Measurements from ENCODE around the gene TEX51. TPM values are rescaled to one million over a fixed set of nuclear protein-coding genes. Genes with fewer than 3 reads are reported as not detected.

The TEX51 gene
- total RNA-seq, 1 donor from 2014 or later, result not detected

GRCh38 chr2:126908721-126909177, 10.1 kb downstream of the TEX51 start:
- ATAC-seq (no peak), DNase-seq (ENCODE audit: missing footprints) (no peak)
- intact Hi-C loops (cut with DNase I), result no loop called here

GRCh38 chr2:126909366-126909765, 10.7 kb downstream of the TEX51 start:
- intact Hi-C loops (cut with DNase I), result no loop called here
- no peak for DNase-seq (ENCODE audit: missing footprints)
- no peak for ATAC-seq

GRCh38 chr2:126909781-126910180, 11.1 kb downstream of the TEX51 start:
- ATAC-seq, result no peak
- intact Hi-C loops (cut with DNase I), result no loop called here
- DNase-seq (ENCODE audit: missing footprints), result no peak

GRCh38 chr2:126910637-126911036, 11.9 kb downstream of the TEX51 start:
- no peak for ATAC-seq
- no peak for DNase-seq (ENCODE audit: missing footprints)
- intact Hi-C loops (cut with DNase I), result no loop called here

- DNase-seq (ENCODE audit: missing footprints) (no peak), ATAC-seq (no peak)
- intact Hi-C loops (cut with DNase I), result no loop called here
Measured at GRCh38 chr2:126911111-126911796, 12.6 kb downstream of the TEX51 start.

GRCh38 chr2:126912201-126912600, 13.5 kb downstream of the TEX51 start:
- intact Hi-C loops (cut with DNase I), result no loop called here
- no peak for ATAC-seq
- no peak for DNase-seq (ENCODE audit: missing footprints)

GRCh38 chr2:126913329-126913728, 14.6 kb downstream of the TEX51 start:
- intact Hi-C loops (cut with DNase I), result no loop called here
- no peak for ATAC-seq
- no peak for DNase-seq (ENCODE audit: missing footprints)

GRCh38 chr2:126913881-126914615, 15.4 kb downstream of the TEX51 start:
- DNase-seq (ENCODE audit: missing footprints) (no peak), ATAC-seq (no peak)
- intact Hi-C loops (cut with DNase I), result no loop called here

GRCh38 chr2:126914811-126915500, 16.3 kb downstream of the TEX51 start:
- intact Hi-C loops (cut with DNase I), result no loop called here
- no peak for ATAC-seq
- no peak for DNase-seq (ENCODE audit: missing footprints)

GRCh38 chr2:126915903-126916302, 17.2 kb downstream of the TEX51 start:
- intact Hi-C loops (cut with DNase I), result no loop called here
- ATAC-seq (no peak), DNase-seq (ENCODE audit: missing footprints) (no peak)

- DNase-seq (ENCODE audit: missing footprints), result no peak
- intact Hi-C loops (cut with DNase I), result no loop called here
- ATAC-seq, result no peak
Measured at GRCh38 chr2:126916744-126917143, 18.1 kb downstream of the TEX51 start.

GRCh38 chr2:126921066-126921465, 22.4 kb downstream of the TEX51 start:
- DNase-seq (ENCODE audit: missing footprints), result no peak
- intact Hi-C loops (cut with DNase I), result no loop called here

GRCh38 chr2:126930970-126931590, 32.4 kb downstream of the TEX51 start:
- no peak for ATAC-seq
- no peak for DNase-seq (ENCODE audit: missing footprints)
- intact Hi-C loops (cut with DNase I), result no loop called here

More at GRCh38 chr2:126921066-126921465, 22.4 kb downstream of the TEX51 start:
- no peak for ATAC-seq

- ATAC-seq, result no peak
- intact Hi-C loops (cut with DNase I), result no loop called here
- no peak for DNase-seq (ENCODE audit: missing footprints)
Measured at GRCh38 chr2:126932529-126932928, 33.8 kb downstream of the TEX51 start.

GRCh38 chr2:126932966-126933710, 34.4 kb downstream of the TEX51 start:
- ATAC-seq (no peak), DNase-seq (ENCODE audit: missing footprints) (no peak)
- intact Hi-C loops (cut with DNase I), result no loop called here

- intact Hi-C loops (cut with DNase I), result no loop called here
- DNase-seq (ENCODE audit: missing footprints) (no peak), ATAC-seq (no peak)
Measured at GRCh38 chr2:126933711-126934091, 35.0 kb downstream of the TEX51 start.

- intact Hi-C loops (cut with DNase I), result no loop called here
- no peak for DNase-seq (ENCODE audit: missing footprints)
- no peak for ATAC-seq
Measured at GRCh38 chr2:126934809-126935208, 36.1 kb downstream of the TEX51 start.

GRCh38 chr2:126935774-126936173, 37.1 kb downstream of the TEX51 start:
- intact Hi-C loops (cut with DNase I), result no loop called here
- ATAC-seq (no peak), DNase-seq (ENCODE audit: missing footprints) (no peak)

- ATAC-seq (no peak), DNase-seq (ENCODE audit: missing footprints) (no peak)
- intact Hi-C loops (cut with DNase I), result no loop called here
Measured at GRCh38 chr2:126936219-126936723, 37.6 kb downstream of the TEX51 start.
